Fibroblast of skin of back (primary cell): ENCODE measurements around the gene CDRT15. TPM values are rescaled to one million over a fixed set of nuclear protein-coding genes. Genes with fewer than 3 reads are reported as not detected.
"Not testable (repeated sequence)": the region's sequence is repeated elsewhere in the genome, so short reads cannot be mapped to it uniquely, and the experiment has no call there.

ENCODE experiments used
- DNase-seq: peaks from one replicate; pipeline ENCODE4 v3.0.0-alpha.2; 2013
- polyA plus RNA-seq, 2 experiments: library from polyadenylated mRNA; unstranded; fragments of 120-200 nt; gene quantifications; one replicate each; pipeline ENCODE4 v1.2.1, GENCODE V29; 2013; ENCODE audit not compliant: insufficient read length in 2 of 2

CDRT15 gene
- 0.63 TPM for polyA plus RNA-seq (2013, experiment 1 of 2; ENCODE audit: insufficient read length)
- 0.30 TPM for polyA plus RNA-seq (2013, experiment 2 of 2; ENCODE audit: insufficient read length)

GRCh38 chr17:14236762-14237161, at the start of gene CDRT15:
Gene CDRT15 (minus strand): TSS chr17:14236862. CDS start chr17:14236833, 29 bp downstream.
- DNase-seq: not testable (repeated sequence)

GRCh38 chr17:14282726-14283125, 46.1 kb upstream of the CDRT15 start:
- no peak for DNase-seq

- DNase-seq: no peak
Measured at GRCh38 chr17:14281530-14281929, 44.9 kb upstream of the CDRT15 start.

GRCh38 chr17:14276535-14277250, 40.0 kb upstream of the CDRT15 start:
- no peak for DNase-seq

- no peak for DNase-seq
Measured at GRCh38 chr17:14270508-14270907, 33.8 kb upstream of the CDRT15 start.

- DNase-seq: peak; percentile 2
Measured at GRCh38 chr17:14269473-14269872, 32.8 kb upstream of the CDRT15 start.

GRCh38 chr17:14268264-14268663, 31.6 kb upstream of the CDRT15 start:
- no peak for DNase-seq

- no peak for DNase-seq
Measured at GRCh38 chr17:14261406-14261805, 24.7 kb upstream of the CDRT15 start.

- DNase-seq: no peak
Measured at GRCh38 chr17:14245629-14246028, 9.0 kb upstream of the CDRT15 start.

GRCh38 chr17:14245002-14245401, 8.3 kb upstream of the CDRT15 start:
- DNase-seq: no peak

- DNase-seq: not testable (repeated sequence)
Measured at GRCh38 chr17:14239271-14239670, 2.6 kb upstream of the CDRT15 start.

- DNase-seq: not testable (repeated sequence)
Measured at GRCh38 chr17:14236032-14236431, 630 bp downstream of the CDRT15 start.

GRCh38 chr17:14235047-14235446, 1.6 kb downstream of the CDRT15 start:
- not testable (repeated sequence) for DNase-seq

GRCh38 chr17:14231187-14231586, 5.5 kb downstream of the CDRT15 start:
- peak; percentile 70 for DNase-seq

GRCh38 chr17:14228903-14229302, 7.8 kb downstream of the CDRT15 start:
- peak; percentile 17 for DNase-seq

- no peak for DNase-seq
Measured at GRCh38 chr17:14227052-14227451, 9.6 kb downstream of the CDRT15 start.

- no peak for DNase-seq
Measured at GRCh38 chr17:14225254-14225980, 11.2 kb downstream of the CDRT15 start.

- DNase-seq: no peak
Measured at GRCh38 chr17:14222611-14223010, 14.1 kb downstream of the CDRT15 start.

GRCh38 chr17:14214271-14214670, 22.4 kb downstream of the CDRT15 start:
- peak; percentile 43 for DNase-seq

- DNase-seq: no peak
Measured at GRCh38 chr17:14212401-14212800, 24.3 kb downstream of the CDRT15 start.

- no peak for DNase-seq
Measured at GRCh38 chr17:14211801-14212200, 24.9 kb downstream of the CDRT15 start.

- no peak for DNase-seq
Measured at GRCh38 chr17:14211246-14211645, 25.4 kb downstream of the CDRT15 start.

- DNase-seq: peak; percentile 11
Measured at GRCh38 chr17:14209215-14209614, 27.4 kb downstream of the CDRT15 start.

- DNase-seq: no peak
Measured at GRCh38 chr17:14207791-14208190, 28.9 kb downstream of the CDRT15 start.
